GM18909 (cell line): ENCODE measurements around the gene CXCR2.
"Not testable (repeated sequence)": the region's sequence is repeated elsewhere in the genome, so short reads cannot be mapped to it uniquely, and the experiment has no call there.

Experiments used
- ATAC-seq: cut with Tn5 transposase; IDR thresholded peaks from one replicate; pipeline ENCODE4 v1.9.1; 2021; ENCODE audit warnings: mild to moderate bottlenecking; ENCODE audit not compliant: unreplicated experiment, poor library complexity

The CXCR2 gene

GRCh38 chr2:218125626-218126080, at the start of gene CXCR2:
CXCR2 (plus strand) TSS chr2:218126028; CDS start chr2:218134802, 8,774 bp downstream.
- ATAC-seq = no peak

GRCh38 chr2:218077464-218078216, 48.2 kb upstream of the CXCR2 start:
- no peak for ATAC-seq

- ATAC-seq = no peak
These were observed 45.6 kb upstream of the CXCR2 start for GRCh38 chr2:218079943-218080913.

DNA sequence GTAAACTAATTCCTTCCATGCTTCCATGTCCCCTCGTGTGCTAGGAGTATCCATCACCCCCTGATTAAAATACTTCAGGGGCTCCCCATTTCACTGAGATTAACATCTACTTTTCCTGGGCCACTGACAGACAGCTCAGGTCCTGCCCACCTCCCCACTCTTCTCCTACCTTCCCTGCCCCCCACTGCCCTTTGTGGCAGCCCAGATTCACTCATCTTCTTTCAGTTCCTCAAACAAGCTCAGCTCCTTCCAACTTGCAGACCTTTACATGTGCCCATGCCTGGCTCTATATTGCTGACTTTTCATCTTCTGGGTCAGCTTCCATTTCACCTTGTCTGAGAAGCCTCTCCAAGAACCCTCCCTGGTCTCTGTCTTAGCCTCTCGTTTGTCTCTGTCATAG, 44.8 kb upstream of the CXCR2 start:
- ATAC-seq = peak; percentile 97

GRCh38 chr2:218081695-218082094, 44.1 kb upstream of the CXCR2 start:
- no peak for ATAC-seq

- no peak for ATAC-seq
These were observed 43.1 kb upstream of the CXCR2 start for GRCh38 chr2:218082586-218083351.

DNA sequence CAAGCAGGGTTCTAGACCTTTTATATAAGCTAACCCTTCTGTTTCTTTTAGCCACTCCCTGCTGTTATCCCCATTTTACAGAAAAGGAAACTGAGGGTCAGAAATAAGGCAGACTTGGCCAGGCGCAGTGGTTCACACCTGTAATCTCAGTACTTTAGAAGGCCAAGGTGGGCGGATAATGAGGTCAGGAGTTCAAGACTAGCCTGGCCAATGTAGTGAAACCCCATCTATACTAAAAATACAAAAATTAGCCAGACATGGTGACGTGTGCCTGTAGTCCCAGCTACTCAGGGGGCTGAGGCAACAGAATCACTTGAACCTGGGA, 42.5 kb upstream of the CXCR2 start:
- ATAC-seq = no peak

- no peak for ATAC-seq
These were observed 39.4 kb upstream of the CXCR2 start for GRCh38 chr2:218086478-218086877.

DNA sequence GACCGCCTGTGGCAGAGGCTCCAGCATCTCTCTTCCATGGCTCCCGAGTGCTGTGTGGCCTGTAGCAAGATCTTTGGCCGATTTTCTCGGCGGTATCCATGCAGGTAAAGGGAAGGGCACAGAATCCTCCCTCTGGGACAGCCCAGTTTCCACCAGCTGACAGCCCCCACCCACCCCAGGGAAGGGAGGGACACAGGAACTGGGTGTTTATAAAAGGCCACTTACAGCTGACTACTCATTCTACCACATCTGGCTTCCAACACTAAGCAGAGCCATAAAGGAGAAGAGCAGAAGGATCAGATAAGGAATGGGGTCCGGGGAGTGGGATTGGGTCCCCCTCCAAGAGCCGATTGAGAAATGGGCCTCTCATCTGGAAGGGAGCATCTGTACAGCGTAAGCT, 36.6 kb upstream of the CXCR2 start:
- no peak for ATAC-seq

GRCh38 chr2:218091746-218092145, 34.1 kb upstream of the CXCR2 start:
- no peak for ATAC-seq

DNA sequence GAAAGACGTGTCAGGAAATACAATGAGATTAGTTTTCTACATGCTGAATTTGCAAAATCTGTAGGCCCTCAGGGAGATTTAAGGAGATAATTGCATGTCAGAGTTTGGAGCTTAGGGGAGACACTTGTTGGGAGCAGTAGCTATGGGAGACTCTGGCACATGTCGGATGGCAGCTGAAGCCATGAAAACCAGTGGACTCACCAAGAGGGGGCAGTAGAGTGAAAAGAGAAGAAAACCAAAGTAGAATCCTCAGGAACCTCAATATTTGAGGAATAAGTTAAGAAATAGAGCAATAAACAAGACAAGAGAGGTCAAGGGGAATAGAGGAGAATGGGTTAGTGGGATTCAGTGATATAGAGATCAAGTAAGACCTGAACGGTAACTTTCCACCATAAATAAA, 31.9 kb upstream of the CXCR2 start:
- no peak for ATAC-seq

- no peak for ATAC-seq
These were observed 30.0 kb upstream of the CXCR2 start for GRCh38 chr2:218095853-218096252.

- no peak for ATAC-seq
These were observed 27.9 kb upstream of the CXCR2 start for GRCh38 chr2:218097975-218098374.

DNA sequence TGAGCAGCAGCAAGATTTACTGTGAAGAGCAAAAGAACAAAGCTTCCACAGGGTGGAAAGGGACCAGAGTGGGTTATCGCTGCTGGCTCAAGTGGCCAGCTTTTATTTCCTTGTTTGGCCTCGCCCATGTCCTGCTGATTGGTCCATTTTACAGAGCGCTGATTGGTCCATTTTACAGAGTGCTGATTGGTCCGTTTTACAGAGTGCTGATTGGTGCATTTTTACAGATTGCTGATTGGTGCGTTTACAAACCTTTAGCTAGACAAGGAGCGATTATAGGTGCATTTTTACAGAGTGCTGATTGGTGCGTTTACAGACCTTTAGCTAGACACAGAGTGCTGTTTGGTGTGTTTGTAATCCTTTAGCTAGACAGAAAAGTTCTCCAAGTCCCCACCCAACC, 17.0 kb upstream of the CXCR2 start:
- not testable (repeated sequence) for ATAC-seq

- not testable (repeated sequence) for ATAC-seq
These were observed 4.0 kb upstream of the CXCR2 start for GRCh38 chr2:218121789-218122188.

- ATAC-seq = not testable (repeated sequence)
These were observed 3.5 kb upstream of the CXCR2 start for GRCh38 chr2:218122286-218122685.

GRCh38 chr2:218123986-218124385, 1.8 kb upstream of the CXCR2 start:
- no peak for ATAC-seq

GRCh38 chr2:218125095-218125494, 733 bp upstream of the CXCR2 start:
- ATAC-seq = no peak

DNA sequence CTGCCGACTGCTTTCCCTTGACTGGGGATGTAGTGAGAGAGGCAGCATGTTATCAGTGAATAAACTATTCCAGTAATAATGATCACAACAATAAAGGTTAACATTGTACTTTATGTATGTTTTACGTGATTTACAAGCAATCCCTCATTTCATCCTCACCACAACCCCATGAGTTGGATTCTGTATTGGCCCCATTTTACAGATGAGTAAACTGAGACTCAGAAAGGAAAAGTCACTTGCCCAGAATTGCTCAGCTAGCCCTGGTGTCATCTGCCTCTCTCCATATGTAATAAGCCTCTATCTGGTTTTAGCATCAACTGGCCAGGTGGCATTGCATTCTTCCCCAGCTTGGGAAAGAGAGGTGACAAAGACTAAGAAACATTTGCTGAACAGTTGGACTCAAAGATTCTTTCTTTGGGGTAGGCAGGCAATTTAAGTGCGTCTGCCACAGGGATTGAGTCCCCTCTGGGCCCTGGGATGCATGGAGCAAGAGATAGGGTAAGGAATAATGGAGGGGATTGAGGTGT, 2.2 kb downstream of the CXCR2 start:
- no peak for ATAC-seq

DNA sequence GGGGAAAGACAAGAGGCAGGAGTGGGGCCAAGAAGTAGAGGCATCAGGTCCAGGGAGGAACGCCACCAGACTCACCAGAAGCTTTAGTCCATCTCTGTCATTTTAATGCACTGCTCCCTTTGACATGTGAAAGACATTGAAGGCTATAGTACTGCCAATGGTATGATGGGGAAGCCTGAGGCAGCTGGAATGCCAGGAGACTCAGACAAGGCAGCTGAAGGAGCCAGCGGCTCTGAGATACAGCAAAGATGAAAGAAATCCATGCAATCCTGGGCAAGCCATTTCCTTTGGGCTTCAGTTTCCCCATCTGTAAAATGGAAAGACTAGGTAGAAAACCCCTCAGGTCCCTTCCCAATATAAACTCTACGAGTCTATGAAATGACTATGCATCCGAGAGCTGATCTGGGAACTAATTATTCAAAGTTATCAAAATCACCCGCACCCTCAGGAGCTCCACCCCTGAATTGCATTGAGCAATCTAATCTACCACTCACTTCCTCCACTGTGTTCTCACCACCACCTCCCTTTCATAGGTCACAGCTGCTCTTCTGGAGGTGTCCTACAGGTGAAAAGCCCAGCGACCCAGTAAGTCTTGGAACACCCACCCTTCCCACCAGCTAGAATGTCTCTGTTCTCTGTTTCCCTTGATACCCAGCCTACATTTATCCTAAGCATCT, 3.1 kb downstream of the CXCR2 start:
- ATAC-seq = no peak
